NB4 (cell line): ENCODE data around the gene NFX1.
"Not testable (repeated sequence)": the region's sequence is repeated elsewhere in the genome, so short reads cannot be mapped to it uniquely, and the experiment has no call there.

ENCODE experiments used
- DNase-seq: peaks from one replicate; pipeline ENCODE4 v3.0.0; 2010; ENCODE audit warnings: low read depth
- H3K4me3 ChIP-seq: one replicate; pipeline ENCODE4 v1.5.1; 2011; ENCODE audit warnings: mild to moderate bottlenecking, low read depth, low read length, moderate library complexity
- CTCF ChIP-seq: IDR thresholded peaks from one replicate; pipeline ENCODE4 v1.5.1; 2012; ENCODE audit warnings: low read depth, low read length
- MAX ChIP-seq: IDR thresholded peaks from 2 replicates; pipeline ENCODE4 v1.6.1; 2011; ENCODE audit warnings: low read depth, low read length
- MYC ChIP-seq: IDR thresholded peaks from 2 replicates; pipeline ENCODE4 v1.6.1; 2011; ENCODE audit warnings: low read depth, low read length
- POLR2A ChIP-seq: IDR thresholded peaks from 2 replicates; pipeline ENCODE4 v1.6.1; 2011; ENCODE audit warnings: mild to moderate bottlenecking; ENCODE audit not compliant: insufficient read length; ENCODE audit errors: extremely low read depth

NFX1 gene

GRCh38 chr9:33329979-33330378 lies 39.7 kb downstream of the NFX1 start:
- DNase-seq = no peak
- TF ChIP-seq POLR2A (no peak), CTCF (no peak), MAX (no peak)
- H3K4me3 ChIP-seq = no peak overlapping the region

- TF ChIP-seq POLR2A (no peak), MYC (no peak), CTCF (no peak), MAX (no peak)
- no peak for DNase-seq
- H3K4me3 ChIP-seq = no peak overlapping the region
These were observed 41.1 kb downstream of the NFX1 start for GRCh38 chr9:33331377-33331891.

- TF ChIP-seq POLR2A (no peak), CTCF (no peak), MYC (no peak), MAX (no peak)
- H3K4me3 ChIP-seq = no peak overlapping the region
- no peak for DNase-seq
These were observed 41.7 kb downstream of the NFX1 start for GRCh38 chr9:33332011-33332410.

- not testable (repeated sequence) for DNase-seq, H3K4me3 ChIP-seq
These were observed 42.6 kb downstream of the NFX1 start for GRCh38 chr9:33332956-33333355.

- TF ChIP-seq CTCF = no peak
- no peak for TF ChIP-seq MYC
- TF ChIP-seq MAX = no peak
- no peak for TF ChIP-seq POLR2A
- DNase-seq = no peak
- H3K4me3 ChIP-seq = no peak overlapping the region
These were observed 49.9 kb downstream of the NFX1 start for GRCh38 chr9:33340186-33340585.

- DNase-seq = no peak
- no peak for TF ChIP-seq CTCF
- TF ChIP-seq POLR2A = no peak
- TF ChIP-seq MYC = no peak
- no peak for TF ChIP-seq MAX
- no peak overlapping the region for H3K4me3 ChIP-seq
These were observed 50.9 kb downstream of the NFX1 start for GRCh38 chr9:33341182-33341581.
